Vagina (tissue), 2 donors: Measurements from ENCODE around the gene CPVL.

Source experiments
- POLR2A ChIP-seq, 2 donors: fragments of 450-650 bp; IDR thresholded peaks; one replicate each; pipeline ENCODE4 v1.6.1; 2017; ENCODE audit warnings: antibody characterized with exemption in 2 of 2, mild to moderate bottlenecking in 2 of 2, moderate library complexity in 2 of 2
- POLR2AphosphoS5 ChIP-seq, 2 donors: sonication (generic); formaldehyde crosslinking; IDR thresholded peaks; one replicate each; pipeline ENCODE4 v1.9.0; 2017; ENCODE audit warnings: antibody characterized with exemption in 2 of 2, mild to moderate bottlenecking in 2 of 2, low read depth in 1 of 2; ENCODE audit not compliant: insufficient read depth in 1 of 2
- TF ChIP-seq, protein P1 (sequence below), 3 experiments: fragments of 450-650 bp in 2 of 3; fragments of 200-600 bp in 1 of 3; sonication (generic) in 1 of 3; IDR thresholded peaks; one replicate each; pipeline ENCODE4 v1.5.1; 2017 to 2019; ENCODE audit warnings: antibody characterized with exemption in 3 of 3, mild to moderate bottlenecking in 2 of 3, moderate library complexity in 2 of 3

DNA sequence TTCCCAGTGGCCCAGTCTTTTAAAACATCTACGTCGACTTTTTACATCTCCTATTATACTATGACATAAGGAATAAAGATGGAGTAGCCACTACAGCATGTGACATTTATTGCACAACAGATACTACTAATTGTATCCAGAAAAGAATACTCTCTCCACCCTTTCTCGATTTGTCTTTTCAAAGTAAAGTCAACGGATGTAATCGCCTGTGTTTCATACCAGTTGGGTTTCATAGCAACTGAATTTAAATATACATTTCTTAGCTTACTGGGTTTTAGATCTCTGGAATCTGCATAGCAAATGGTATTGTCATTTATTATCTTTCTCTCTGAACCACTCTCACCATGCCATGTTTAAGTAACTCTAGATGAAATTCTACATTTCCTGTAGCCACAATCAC, 101.8 kb downstream of the CPVL start:
- TF ChIP-seq, protein P1, sequence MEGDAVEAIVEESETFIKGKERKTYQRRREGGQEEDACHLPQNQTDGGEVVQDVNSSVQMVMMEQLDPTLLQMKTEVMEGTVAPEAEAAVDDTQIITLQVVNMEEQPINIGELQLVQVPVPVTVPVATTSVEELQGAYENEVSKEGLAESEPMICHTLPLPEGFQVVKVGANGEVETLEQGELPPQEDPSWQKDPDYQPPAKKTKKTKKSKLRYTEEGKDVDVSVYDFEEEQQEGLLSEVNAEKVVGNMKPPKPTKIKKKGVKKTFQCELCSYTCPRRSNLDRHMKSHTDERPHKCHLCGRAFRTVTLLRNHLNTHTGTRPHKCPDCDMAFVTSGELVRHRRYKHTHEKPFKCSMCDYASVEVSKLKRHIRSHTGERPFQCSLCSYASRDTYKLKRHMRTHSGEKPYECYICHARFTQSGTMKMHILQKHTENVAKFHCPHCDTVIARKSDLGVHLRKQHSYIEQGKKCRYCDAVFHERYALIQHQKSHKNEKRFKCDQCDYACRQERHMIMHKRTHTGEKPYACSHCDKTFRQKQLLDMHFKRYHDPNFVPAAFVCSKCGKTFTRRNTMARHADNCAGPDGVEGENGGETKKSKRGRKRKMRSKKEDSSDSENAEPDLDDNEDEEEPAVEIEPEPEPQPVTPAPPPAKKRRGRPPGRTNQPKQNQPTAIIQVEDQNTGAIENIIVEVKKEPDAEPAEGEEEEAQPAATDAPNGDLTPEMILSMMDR (IDR thresholded peaks at IDR 0.05), result no peak
- TF ChIP-seq POLR2AphosphoS5 (IDR thresholded peaks at IDR 0.05; ENCODE audit: insufficient read depth in 1 of 2, low read depth in 1 of 2) (no peak), POLR2A (IDR thresholded peaks at IDR 0.05) (no peak)
